HG03095 (cell line): ENCODE data around the gene ATP2C1.
"Not testable (repeated sequence)": the region's sequence is repeated elsewhere in the genome, so short reads cannot be mapped to it uniquely, and the experiment has no call there.

Source experiments
- ATAC-seq: cut with Tn5 transposase; IDR thresholded peaks from one replicate; pipeline ENCODE4 v1.9.1; 2021; ENCODE audit warnings: moderate library complexity; ENCODE audit not compliant: unreplicated experiment

Gene ATP2C1

DNA sequence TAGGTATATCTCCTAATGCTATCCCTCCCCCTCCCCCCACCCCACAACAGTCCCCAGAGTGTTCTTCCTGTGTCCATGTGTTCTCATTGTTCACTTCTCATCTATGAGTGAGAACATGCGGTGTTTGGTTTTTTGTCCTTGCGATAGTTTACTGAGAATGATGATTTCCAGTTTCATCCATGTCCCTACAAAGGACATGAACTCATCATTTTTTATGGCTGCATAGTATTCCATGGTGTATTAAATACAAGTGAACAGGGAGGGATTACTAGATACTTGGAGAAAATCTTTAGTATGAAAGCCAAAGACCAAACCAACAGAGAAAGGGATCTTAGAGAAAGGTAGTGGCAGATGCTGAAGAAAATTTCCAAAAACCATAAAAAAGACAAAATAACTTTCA, 78.7 kb downstream of the ATP2C1 start:
- ATAC-seq = not testable (repeated sequence)

DNA sequence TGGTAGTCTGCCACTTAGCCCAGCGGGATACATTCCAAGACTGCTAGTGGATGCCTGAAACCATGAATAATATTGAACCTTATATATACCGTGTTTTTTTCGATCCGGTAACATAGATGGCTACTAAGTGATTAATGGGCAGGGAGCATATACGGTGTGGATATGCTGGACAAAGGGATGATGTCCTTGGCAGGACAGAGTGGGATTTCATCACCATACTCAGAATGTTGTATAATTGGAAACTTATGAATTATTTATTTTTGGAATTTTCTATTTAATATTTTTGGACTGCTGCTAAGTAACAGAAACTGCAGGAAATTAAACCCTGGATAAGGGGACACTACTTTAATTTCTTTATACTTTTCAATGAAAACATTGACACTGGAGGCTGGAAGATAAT, 79.5 kb downstream of the ATP2C1 start:
- ATAC-seq = no peak

DNA sequence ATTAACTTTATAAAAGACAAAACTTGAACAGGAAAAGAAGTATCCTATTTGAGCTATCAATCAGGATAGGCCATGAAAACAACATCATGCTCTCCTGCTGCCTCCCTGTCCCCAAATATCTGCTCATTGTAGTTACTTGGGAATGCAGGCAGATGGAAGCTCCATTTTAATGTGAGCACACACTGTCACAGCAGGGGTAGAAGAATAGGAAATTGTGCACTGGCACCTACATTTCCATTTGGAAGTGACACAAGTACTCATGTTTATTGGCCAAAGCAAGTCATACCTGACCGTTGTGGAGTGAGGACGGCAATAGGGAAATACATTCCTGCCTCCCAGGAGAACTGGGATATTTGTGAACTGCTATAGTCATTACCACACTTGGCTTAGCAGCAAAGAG, 80.3 kb downstream of the ATP2C1 start:
- ATAC-seq = no peak

DNA sequence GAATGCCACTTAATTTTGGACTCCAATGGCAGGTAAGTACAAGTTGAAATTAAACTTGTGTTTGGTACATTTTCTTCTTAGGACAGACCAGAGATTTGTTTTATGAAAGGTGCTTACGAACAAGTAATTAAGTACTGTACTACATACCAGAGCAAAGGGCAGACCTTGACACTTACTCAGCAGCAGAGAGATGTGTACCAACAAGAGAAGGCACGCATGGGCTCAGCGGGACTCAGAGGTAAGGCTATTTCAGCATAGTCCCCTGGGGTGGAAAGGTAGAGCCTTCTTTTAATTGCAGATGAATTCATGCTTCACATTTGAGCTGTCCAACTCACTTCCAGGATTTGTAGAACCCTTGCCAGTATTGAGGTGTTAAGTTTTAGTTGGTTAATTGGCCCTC, 81.4 kb downstream of the ATP2C1 start:
- no peak for ATAC-seq

DNA sequence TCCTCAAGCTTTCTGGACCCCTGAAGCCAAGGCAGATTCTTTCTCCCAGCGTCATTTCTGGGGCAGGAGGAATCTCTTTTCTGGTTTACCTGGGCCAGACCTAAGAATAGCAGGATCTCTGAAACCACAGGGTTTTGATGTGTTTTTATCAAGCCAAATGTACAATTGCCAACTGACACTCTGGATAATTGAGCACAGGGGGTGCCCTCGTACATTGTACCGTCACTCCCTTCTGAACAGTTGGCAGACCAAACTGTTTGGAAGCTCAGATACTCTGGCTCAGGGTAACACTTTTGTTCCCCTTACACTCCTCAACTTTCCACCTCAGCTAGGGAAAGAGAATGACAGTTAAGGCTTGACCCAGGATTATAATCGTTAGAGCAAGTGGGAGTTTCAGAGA, 82.8 kb downstream of the ATP2C1 start:
- ATAC-seq = no peak

DNA sequence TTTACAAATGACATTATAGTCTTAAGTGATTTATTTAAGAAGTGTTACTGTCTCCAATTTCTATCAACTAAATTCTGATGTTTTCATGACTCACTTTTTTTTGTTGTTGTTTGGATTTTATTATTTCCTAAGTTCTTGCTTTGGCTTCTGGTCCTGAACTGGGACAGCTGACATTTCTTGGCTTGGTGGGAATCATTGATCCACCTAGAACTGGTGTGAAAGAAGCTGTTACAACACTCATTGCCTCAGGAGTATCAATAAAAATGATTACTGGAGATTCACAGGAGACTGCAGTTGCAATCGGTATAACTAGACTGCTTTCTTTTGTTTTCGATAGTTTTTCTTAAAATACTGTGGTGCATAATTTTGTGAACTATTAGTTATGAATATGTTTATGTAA, 85.2 kb downstream of the ATP2C1 start:
- ATAC-seq = no peak

DNA sequence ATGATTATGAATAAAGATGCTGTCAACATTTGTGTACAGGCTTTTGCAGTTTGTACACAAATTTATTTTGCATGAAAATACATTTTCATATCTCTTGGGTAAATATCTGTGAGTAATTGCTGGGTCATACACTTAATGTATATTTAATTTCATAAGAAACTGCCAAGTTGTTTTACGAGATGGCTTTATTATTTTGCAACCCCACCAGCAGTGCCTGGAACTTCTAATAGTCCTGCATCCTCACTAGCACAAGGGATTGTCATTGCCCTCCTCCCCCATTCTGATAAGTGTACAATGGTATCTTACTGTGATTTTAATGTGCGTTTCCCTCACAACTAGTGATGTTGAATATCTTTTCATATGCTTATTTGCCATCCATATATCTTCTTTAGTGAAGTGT, 87.6 kb downstream of the ATP2C1 start:
- no peak for ATAC-seq

DNA sequence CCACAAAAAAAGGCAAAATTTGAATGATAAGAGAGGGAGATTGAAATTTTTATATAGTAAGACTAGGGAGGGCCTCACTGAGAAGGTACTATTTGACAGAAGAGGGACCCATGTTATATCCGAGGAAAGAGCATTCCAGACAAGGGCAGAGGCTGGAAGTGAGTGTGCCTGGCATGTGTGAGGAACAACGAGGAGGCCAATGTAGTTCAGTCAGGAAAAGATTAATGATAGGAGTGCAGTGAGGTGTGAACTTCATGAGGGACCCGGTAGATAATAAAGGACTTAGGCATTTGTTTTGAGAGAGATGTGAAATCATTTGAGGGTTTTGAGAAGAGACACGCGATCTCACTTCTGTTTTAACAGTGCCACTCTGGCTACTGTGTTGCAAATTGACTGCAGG, 96.4 kb downstream of the ATP2C1 start:
- no peak for ATAC-seq

DNA sequence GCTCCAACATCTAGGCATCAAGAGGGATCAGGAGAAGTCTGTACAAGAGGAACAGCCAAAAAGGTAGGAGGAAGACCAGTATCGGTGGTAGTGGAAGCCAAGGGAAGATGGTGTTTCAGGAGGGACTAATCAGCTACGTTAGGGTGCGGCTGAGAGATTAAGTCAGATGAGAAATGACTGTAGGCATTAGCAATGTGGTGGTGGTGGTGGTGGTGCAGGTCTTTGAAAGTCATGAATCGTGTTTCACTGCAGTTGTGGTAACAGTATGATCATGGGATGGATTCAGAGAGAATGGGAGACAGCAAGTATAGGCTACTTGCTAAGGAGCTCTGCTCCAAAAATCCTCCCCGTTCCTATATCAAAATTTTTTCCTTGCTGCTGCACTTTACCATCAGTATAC, 97.2 kb downstream of the ATP2C1 start:
- no peak for ATAC-seq

DNA sequence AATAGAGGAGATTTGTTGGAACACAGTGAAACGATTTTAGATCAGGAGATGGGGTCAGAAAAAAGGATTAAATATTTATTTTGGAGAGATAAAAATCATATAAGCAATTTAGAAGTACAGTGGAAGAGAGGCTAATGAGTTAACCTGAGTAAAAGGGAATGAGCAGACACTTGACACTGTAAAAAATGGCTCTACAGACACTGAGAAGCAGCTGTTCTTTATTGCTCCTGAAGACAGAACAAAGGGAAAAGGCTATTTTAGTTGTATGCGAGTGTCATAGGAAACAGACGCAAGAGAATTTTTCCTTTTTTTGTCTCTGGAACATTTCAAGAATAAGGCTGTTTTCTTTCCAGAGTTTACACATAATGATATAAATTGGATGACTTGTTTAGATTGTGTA, 98.5 kb downstream of the ATP2C1 start:
- ATAC-seq = no peak

DNA sequence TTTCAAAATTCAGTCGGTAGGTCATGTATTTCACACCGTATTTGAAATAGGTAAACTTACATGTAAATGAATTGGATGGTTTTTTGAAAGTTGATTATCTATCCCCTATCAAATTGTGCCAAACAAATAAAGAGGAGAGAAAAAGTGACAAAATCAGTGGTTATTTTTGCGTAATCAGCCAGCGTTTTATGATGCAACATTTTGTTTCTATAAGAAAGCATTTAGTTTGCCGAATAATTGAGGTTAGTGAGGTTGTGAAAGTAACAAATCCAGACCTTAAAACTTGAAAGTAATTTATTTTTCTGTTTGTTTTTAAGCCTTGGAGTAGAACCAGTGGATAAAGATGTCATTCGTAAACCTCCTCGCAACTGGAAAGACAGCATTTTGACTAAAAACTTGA, 103.4 kb downstream of the ATP2C1 start:
- ATAC-seq = no peak

DNA sequence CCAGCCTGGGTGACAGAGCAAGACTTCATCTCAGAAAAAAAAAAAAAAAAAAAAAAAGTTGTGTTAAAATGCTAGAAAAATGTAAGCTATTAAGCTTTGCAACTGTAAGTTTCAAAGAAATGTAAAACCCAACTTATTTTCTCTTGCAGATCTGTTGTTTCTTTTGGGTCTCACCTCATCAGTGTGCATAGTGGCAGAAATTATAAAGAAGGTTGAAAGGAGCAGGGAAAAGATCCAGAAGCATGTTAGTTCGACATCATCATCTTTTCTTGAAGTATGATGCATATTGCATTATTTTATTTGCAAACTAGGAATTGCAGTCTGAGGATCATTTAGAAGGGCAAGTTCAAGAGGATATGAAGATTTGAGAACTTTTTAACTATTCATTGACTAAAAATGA, 107.2 kb downstream of the ATP2C1 start:
- no peak for ATAC-seq

DNA sequence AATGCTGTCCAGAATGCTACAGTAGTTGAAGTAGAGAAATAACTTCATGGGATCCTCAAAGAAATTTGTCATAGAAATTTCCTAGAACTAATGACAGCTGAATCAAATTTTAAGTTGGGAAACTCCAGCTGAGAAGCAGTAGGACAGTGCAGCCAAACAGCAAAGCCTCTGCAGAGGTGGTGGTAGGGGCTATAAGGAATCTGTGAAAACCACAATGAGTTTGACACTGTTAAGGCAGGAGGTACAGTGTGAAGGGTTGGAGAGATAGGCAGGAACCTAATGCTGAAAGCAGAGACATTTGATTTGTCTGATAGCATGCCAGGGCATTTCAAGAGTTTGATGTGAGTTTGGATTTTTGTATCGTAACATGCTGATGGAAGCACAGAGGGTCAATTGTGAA, 110.7 kb downstream of the ATP2C1 start:
- ATAC-seq = no peak

DNA sequence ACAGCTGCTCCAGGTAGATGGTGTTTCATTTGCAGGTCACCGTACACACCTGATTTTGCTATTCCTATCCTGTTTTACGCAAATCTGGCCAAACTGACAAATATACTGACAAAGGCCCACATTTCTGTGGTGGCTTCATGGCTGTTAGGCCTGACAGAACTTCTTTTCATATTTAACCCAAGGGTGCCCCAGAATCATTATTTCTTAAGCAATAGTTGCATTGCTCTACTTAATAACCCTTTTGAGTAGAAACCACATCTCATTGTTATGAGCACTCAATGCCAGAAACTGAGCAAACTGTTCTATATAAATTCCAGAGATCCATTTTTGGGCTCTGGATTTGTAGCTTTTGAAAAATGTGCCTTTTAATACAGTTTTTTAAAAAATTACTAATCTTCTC, 113.4 kb downstream of the ATP2C1 start:
- ATAC-seq = no peak

DNA sequence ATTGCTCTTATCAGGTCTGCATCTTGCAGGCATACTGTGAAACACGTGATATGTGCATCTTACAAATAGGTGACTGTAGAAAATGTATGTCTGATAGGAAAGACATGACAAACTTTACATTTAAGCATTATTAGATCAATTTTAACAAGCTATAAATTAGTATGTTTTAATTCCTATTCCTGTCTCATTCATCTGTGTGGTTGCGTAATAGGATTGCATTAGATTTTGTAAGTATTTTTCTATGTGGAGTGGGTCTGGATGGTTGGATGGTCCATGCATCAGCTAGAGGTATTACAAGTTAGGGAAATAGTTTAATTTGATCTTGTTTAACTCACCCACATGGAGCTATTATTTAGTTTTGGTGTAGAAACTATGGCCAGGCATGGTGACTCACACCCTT, 113.9 kb downstream of the ATP2C1 start:
- ATAC-seq = no peak

DNA sequence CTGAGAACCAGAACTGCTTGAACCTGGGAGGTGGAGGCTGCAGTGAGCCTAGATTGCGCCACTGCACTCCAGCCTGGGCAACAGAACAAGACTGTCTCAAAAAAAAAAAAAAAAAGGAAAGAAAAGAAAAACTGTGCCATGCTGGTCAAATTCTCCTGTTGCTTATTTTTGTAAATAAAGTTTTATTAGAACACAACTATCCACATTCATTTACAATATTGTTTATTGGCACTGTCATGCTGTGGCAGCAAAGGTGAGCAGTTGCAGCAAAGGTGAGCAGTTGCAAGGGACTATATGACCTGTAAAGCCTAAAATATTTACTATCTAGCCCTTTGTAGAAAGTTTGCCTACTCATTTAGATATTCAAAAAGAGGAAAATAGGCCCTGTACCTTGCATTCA, 114.4 kb downstream of the ATP2C1 start:
- no peak for ATAC-seq

DNA sequence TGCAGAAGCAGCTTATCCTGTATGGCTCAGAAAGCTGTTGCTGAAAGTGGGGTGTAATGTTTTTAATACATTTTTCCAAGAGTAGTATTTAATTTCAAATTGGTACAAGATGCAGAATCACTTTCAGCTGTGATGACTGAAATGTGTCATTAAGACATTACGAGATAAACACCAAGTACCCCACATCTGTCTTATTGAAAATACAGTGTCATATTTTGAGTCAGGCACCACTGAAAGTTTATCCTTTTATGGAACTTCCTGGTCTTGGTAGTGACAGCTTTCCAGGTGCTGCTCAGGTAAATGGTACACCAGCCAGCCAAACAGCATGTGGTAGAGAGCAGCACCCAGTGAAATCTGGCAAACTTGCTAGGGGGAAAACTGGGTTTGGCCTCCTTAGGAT, 115.8 kb downstream of the ATP2C1 start:
- no peak for ATAC-seq

DNA sequence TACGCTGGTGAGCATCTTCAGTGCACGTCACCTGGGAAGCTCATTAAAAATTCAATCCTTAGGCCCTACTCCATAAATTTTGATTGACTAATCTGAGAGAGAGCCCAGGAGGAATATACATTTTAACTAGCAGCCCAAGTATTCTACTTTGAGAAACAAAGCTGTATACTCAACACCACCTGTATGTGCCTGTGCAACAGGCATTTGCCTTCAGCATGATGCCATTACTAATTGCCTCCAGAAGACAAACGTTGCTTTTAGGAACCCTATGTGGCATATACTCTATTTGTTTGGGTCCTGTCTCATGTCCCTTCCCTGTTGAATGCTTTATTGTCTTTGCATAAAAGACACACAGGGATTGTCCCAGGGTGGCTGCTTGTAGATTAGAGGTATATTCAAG, 125.1 kb downstream of the ATP2C1 start:
- ATAC-seq = no peak

DNA sequence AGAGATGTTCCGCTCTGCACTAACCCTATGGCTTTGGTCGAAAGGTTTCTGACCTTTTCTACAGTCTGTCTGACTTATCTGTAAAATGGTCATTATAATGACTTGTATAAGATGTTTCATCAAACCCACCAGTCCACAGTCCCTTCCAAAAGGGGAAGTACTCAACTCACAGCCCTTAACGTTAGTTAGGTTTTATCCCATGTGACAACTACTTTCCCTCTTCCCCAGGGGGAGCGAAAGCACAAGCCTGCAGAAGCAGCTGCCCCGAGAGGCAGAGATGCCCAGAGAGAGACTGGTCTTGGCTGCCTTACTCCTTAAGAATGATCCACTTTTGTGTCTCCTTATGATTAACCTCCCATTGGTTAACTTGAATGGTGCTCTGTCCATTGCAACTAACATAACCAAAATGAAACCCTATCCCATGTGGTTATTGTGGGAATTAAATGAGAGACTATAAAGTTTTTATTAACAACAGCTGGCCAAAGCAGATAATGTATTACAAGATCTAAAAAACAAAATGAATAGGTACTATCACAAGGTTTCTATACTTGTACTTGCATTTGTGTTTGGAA, 126.3 kb downstream of the ATP2C1 start:
- no peak for ATAC-seq

DNA sequence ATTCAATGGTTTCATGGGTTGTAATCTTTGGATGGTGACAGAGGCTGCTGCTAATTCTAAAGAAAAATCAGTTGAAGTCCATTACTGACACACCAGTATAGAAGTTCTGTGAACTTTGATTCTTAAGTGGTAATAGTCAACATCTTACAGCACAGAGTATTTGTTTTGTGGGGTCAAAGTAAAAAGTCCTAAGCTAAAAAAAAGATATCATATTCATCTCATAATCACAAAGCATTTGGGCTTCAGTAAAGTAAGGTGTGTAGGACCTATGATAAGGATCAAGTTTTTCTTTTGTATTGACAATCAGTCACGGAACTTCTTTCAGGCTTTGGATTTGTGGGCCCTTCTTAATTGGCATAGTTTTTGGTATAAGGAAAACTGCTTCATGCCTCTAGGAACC, 131.7 kb downstream of the ATP2C1 start:
- no peak for ATAC-seq

DNA sequence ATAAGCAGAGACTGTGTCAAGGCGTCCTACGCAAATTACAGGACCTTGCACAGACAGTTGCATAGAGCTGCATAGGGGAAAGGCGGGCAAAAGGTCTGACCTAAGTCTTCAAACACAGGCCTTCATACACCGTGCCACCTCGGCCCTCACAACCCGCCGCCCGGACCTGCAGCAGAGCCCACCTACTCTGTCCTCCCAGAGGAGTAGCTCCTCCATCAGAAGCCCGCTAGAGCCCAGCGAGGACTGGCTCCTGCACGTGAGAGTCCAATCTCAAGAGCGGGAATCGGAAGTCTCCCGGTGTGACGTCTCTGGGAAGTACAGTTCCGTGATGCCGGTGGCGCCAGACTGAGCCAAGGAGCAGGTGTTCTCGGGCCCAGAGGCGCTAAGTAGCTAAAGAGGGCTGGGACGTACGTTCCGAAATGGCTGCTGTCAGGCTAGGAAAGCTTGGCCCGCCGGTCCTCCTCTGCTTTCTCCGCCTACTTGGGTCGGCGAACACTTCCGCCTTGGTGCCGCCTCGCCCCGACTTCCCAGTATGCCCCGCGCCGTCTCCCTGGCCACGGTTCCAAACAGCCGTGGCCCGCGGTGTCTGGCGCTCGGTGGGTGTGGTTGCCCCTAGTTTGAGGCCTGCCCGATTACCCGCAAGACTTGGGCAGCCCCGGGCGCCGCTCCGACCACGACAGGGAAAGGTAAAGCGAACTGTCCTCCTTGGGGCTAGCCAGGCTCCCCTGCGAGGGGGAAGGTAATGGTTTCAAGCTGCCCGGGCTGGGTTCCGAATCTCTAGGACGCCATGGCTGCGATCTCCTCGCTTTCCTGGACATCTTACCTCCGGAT, 132.7 kb downstream of the ATP2C1 start, which contains the start of the genes ASTE1 and NEK11:
Gene ASTE1, minus strand, starts transcription at position 505 of the 831 bp plus-strand sequence. CDS start 1,519 bp downstream, outside the sequence.
Gene NEK11, plus strand, starts transcription at position 557 of the 831 bp plus-strand sequence. CDS start 2,832 bp downstream, outside the sequence.
- peak; percentile 99 for ATAC-seq

DNA sequence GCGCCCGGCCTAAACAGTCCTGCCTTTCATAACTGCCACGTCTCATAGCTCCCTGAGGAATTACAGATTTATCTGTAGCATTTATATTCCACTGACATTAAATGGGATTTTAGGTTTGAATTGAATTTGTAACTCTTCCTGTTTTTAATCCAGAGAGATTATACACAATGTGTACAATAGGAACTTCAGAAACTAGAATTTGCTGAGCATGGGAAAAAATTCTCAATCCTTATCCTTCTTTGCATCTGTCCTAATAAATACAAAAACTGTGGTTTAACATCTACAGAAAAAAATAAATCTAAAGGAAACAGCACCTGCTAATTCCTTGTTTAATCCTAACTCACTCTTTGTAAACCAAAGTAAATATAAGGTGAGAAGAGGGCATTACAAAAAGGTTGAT, 135.0 kb downstream of the ATP2C1 start:
- ATAC-seq = no peak

DNA sequence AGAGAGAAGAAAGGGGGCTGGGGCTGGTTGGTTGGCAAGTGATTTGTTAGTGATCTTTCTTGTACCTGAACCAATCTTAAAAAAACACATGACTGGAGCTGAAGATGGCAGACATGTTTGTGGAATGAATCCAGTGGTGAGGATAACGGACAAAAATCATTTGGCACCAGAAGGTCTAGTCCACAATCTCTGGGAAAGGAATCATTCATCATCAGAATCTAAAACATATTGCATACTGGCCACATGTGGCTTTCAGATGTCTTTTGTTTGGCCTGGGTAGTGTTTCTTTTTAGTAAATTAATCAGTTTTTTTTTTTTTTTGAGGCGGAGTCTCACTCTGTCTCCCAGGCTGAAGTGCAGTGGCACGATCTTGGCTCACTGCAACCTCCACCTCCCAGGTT, 137.8 kb downstream of the ATP2C1 start:
- no peak for ATAC-seq
